ENCODE data around the gene CLDN9. TPM values are rescaled to one million over a fixed set of nuclear protein-coding genes. Genes with fewer than 3 reads are reported as not detected.
A peak's percentile ranks its signal among the peaks of the same experiment; 100 is the strongest.

CLDN9 gene
- total RNA-seq, 1 experiment from 2014 or later: 1.3 TPM

DNA sequence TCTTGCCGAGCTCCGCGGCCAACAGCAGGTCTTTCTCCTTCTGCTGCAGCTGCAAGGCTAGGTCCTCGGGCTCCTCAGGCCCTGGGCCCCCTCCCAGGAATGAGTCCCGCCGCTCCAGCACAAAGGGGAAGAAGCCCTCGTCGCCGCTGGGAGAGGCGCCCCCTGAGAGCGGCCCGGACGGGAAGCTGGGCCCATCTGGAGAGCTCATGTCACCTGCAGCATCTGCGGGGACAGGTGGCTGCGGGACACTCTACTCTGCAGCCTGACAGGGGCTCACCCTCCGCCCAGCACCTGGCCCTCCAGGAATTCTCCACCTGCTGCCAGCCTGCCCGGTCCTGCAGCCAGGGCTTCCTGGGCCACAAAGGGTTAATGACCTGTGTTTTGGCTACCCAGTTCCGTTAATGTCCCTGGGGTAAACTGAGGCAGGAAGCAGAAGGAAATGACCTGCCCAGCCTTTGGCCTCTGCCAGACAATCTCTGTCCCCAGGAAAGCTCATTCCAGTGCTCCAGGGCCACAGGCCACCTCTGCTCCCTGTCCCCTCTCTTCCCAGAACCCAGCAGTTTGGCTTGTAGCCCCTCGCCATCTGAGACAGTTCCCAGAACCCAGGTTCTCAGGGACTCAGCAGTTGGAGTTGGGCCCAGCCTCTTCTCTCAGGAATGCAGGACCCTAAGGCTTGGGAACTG is 22.7 kb downstream of the CLDN9 start:
- no peak overlapping the region for H3K14ac ChIP-seq (ENCODE audit: insufficient read depth, low read length)
- no peak overlapping the region for H3K23ac ChIP-seq (ENCODE audit: insufficient read length, low read depth, low read length)
- no peak for DNase-seq
- no peak overlapping the region for H2AFZ ChIP-seq (ENCODE audit: low read length)
- no peak overlapping the region for H2BK20ac ChIP-seq (ENCODE audit: low read depth, low read length, poor library complexity, severe bottlenecking)
- TF ChIP-seq, protein P1, sequence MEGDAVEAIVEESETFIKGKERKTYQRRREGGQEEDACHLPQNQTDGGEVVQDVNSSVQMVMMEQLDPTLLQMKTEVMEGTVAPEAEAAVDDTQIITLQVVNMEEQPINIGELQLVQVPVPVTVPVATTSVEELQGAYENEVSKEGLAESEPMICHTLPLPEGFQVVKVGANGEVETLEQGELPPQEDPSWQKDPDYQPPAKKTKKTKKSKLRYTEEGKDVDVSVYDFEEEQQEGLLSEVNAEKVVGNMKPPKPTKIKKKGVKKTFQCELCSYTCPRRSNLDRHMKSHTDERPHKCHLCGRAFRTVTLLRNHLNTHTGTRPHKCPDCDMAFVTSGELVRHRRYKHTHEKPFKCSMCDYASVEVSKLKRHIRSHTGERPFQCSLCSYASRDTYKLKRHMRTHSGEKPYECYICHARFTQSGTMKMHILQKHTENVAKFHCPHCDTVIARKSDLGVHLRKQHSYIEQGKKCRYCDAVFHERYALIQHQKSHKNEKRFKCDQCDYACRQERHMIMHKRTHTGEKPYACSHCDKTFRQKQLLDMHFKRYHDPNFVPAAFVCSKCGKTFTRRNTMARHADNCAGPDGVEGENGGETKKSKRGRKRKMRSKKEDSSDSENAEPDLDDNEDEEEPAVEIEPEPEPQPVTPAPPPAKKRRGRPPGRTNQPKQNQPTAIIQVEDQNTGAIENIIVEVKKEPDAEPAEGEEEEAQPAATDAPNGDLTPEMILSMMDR (conservative IDR thresholded peaks at IDR 0.05): no peak
- no peaks in the 10 kb centered on the region for H3K9me3 ChIP-seq (ENCODE audit: control insufficient read depth, low read depth, low read length)
- H3K23me2 ChIP-seq (ENCODE audit: insufficient read length, low read depth, low read length, poor library complexity, severe bottlenecking): peaks cover 7% of the 10 kb centered on the region
- H3K56ac ChIP-seq (ENCODE audit: insufficient read length, low read depth, low read length): no peak overlapping the region
- H4K20me1 ChIP-seq (ENCODE audit: control insufficient read depth, insufficient read depth, insufficient read length): peaks cover 3% of the 10 kb centered on the region
- Mint-ChIP-seq H3K4me1 (peaks cover 30 to 35% of the 10 kb centered on the region in 2 experiments), H3K9me3 (no peaks in the 10 kb centered on the region), H3K27ac (peak overlapping the region in 1 of 3 experiments; percentile 15; a peak in 2 of 7 replicates), H3K4me3 (peak overlapping the region; percentile 66 to 79), H3K27me3 (ENCODE audit: low read depth) (peaks cover 44% of the 10 kb centered on the region), H3K36me3 (ENCODE audit: insufficient read depth in 1 of 3, low read depth in 3 of 3) (peaks cover 3 to 5% (median 3%) of the 10 kb centered on the region in 3 experiments; a peak in 4 of 7 replicates)
- no peak overlapping the region for H3T11ph ChIP-seq (ENCODE audit: low read length)
- H2BK5ac ChIP-seq (ENCODE audit: insufficient read length, low read length): no peak overlapping the region
- no CpG with 5 or more reads among the region's 19 CpGs for WGBS (ENCODE audit: extremely low coverage, insufficient read length, low lambda C conversion rate)
- no peak overlapping the region for H2BK15ac ChIP-seq (ENCODE audit: low read depth, low read length)
- no peak overlapping the region for H2AK5ac ChIP-seq (ENCODE audit: insufficient read length, low read length)
- H3K27ac ChIP-seq (ENCODE audit: insufficient read length, low read depth, low read length): no peak overlapping the region
- H3K4me1 ChIP-seq (ENCODE audit: insufficient read depth, low read length): no peaks in the 10 kb centered on the region; the same call in 1 of the 2 replicates
- H3K4me2 ChIP-seq (ENCODE audit: insufficient read depth, insufficient read length, low read length): peak overlapping the region; percentile 78
- H3K79me1 ChIP-seq (ENCODE audit: insufficient read depth, low read depth, low read length, poor library complexity, severe bottlenecking): no peaks in the 10 kb centered on the region
- H4K8ac ChIP-seq (replicated peaks; ENCODE audit: insufficient read length, low read depth, low read length): no peak overlapping the region
- H2BK120ac ChIP-seq (ENCODE audit: low read depth, low read length, poor library complexity, severe bottlenecking): no peak overlapping the region
- no peaks in the 10 kb centered on the region for H3K79me2 ChIP-seq (ENCODE audit: insufficient read depth, low read length)
- no peak overlapping the region for H3K9ac ChIP-seq (ENCODE audit: extremely low read depth, insufficient read length, low read length)
- H4K91ac ChIP-seq (ENCODE audit: insufficient read length, low read depth, low read length): no peak overlapping the region
- H2BK12ac ChIP-seq (ENCODE audit: insufficient read length, low read depth, low read length): no peak overlapping the region
- H3K27me3 ChIP-seq (ENCODE audit: insufficient read depth, low read length): no peaks in the 10 kb centered on the region
- no peak overlapping the region for H4K5ac ChIP-seq (ENCODE audit: insufficient read length, low read depth, low read length)
- no peak overlapping the region for H3K18ac ChIP-seq (ENCODE audit: insufficient read length, low read depth, low read length)
- no peak overlapping the region for H3K4ac ChIP-seq (ENCODE audit: low read depth, low read length)
